Lower leg skin (tissue), 4 donors: Measurements from ENCODE around the gene B4GALT6. TPM values are rescaled to one million over a fixed set of nuclear protein-coding genes. Genes with fewer than 3 reads are reported as not detected.

Experiments
- DNase-seq, 2 donors: peaks; one replicate each; pipeline ENCODE4 v3.0.0-alpha.2; 2019; ENCODE audit warnings: low spot score in 2 of 2
- H3K4me3 ChIP-seq: fragments of 200-600 bp; sonication (generic); 2 replicates; pipeline ENCODE4 v1.5.1; 2017; ENCODE audit warnings: mild to moderate bottlenecking, low read depth; ENCODE audit not compliant: poor library complexity, severe bottlenecking
- CTCF ChIP-seq, 3 donors: fragments of 450-650 bp; IDR thresholded peaks; one replicate each; pipeline ENCODE4 v1.5.1; 2016; ENCODE audit warnings: antibody characterized with exemption in 3 of 3, mild to moderate bottlenecking in 3 of 3, moderate library complexity in 2 of 3
- POLR2A ChIP-seq, 2 donors: fragments of 450-650 bp; IDR thresholded peaks; one replicate each; pipeline ENCODE4 v1.6.1; 2016 to 2017; ENCODE audit warnings: antibody characterized with exemption in 2 of 2, mild to moderate bottlenecking in 1 of 2, moderate library complexity in 1 of 2
- WGBS, 2 donors: methylation state at CpG; one replicate each; pipeline ENCODE4 v1.1.5; 2018; 5-methylcytosine and 5-hydroxymethylcytosine counted together
- intact Hi-C: fragments of 100-400 bp; cut with DNase I; formaldehyde crosslinking; loops from one replicate; pipeline ENCODE4 v1.15.0; 2023; ENCODE audit warnings: low total_unique reads
- total RNA-seq, 4 donors: library from RNA; depleted of rRNA; stranded (reverse); fragments of >200 nt; gene quantifications; one replicate each; pipeline ENCODE4 v1.1.0, GENCODE V29; 2016

B4GALT6 gene
- total RNA-seq, 4 donors from 2014 or later = 1.3 to 2.1 (median 1.6) TPM

- 54 to 63% methylated on average over 2 of the region's 2 CpGs for WGBS, 2 donors
- H3K4me3 ChIP-seq = no peak overlapping the region
- no peak for TF ChIP-seq CTCF (IDR thresholded peaks at IDR 0.05)
- TF ChIP-seq POLR2A (IDR thresholded peaks at IDR 0.05) = no peak
- intact Hi-C loops = no loop called here
- no peak for DNase-seq
Observed at GRCh38 chr18:31591113-31591512, 93.3 kb downstream of the B4GALT6 start.

DNA sequence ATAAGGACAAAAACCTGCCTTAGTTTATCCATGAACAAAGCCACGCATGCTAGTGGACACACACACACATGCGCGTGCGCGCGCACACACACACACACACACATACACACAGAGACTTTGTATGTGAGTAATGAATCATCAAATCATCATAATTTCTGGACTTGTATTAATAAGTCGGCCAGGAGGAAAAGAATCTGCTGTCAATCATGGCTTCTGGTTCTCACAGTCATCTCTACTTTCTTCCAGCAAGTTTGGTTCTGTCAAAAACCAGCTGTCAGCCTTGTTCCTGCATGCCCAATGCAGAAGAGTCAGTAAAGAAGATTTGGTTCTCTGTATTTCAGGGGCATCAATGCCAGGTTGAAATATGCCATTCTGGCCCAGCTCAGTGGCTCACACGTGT lies 93.8 kb downstream of the B4GALT6 start:
- TF ChIP-seq CTCF (IDR thresholded peaks at IDR 0.05) (no peak), POLR2A (IDR thresholded peaks at IDR 0.05) (no peak)
- no peak overlapping the region for H3K4me3 ChIP-seq
- WGBS, 2 donors = 45 to 52% methylated on average over 8 of the region's 8 CpGs
- intact Hi-C loops = no loop called here
- no peak for DNase-seq

GRCh38 chr18:31587529-31587928 lies 96.9 kb downstream of the B4GALT6 start:
- H3K4me3 ChIP-seq = no peak overlapping the region
- TF ChIP-seq CTCF (IDR thresholded peaks at IDR 0.05) = no peak
- TF ChIP-seq POLR2A (IDR thresholded peaks at IDR 0.05) = no peak
- intact Hi-C loops = no loop called here
- no peak for DNase-seq
- 95 to 98% methylated on average over 4 of the region's 4 CpGs for WGBS, 2 donors

- TF ChIP-seq CTCF (IDR thresholded peaks at IDR 0.05) (no peak), POLR2A (IDR thresholded peaks at IDR 0.05) (no peak)
- intact Hi-C loops = no loop called here
- no peak for DNase-seq
- 91 to 93% methylated on average over 5 of the region's 5 CpGs for WGBS, 2 donors
- no peak overlapping the region for H3K4me3 ChIP-seq
Observed at GRCh38 chr18:31586616-31587015, 97.8 kb downstream of the B4GALT6 start.

GRCh38 chr18:31585991-31586390 lies 98.4 kb downstream of the B4GALT6 start:
- intact Hi-C loops = no loop called here
- 89 to 90% methylated on average over 5 of the region's 5 CpGs for WGBS, 2 donors
- TF ChIP-seq CTCF (IDR thresholded peaks at IDR 0.05) = no peak
- no peak for TF ChIP-seq POLR2A (IDR thresholded peaks at IDR 0.05)
- no peak for DNase-seq
- H3K4me3 ChIP-seq = no peak overlapping the region

- TF ChIP-seq CTCF (IDR thresholded peaks at IDR 0.05) = no peak
- TF ChIP-seq POLR2A (IDR thresholded peaks at IDR 0.05) = no peak
- H3K4me3 ChIP-seq = no peak overlapping the region
- WGBS, 2 donors = 91 to 92% methylated on average over 5 of the region's 5 CpGs
- intact Hi-C loops = no loop called here
- no peak for DNase-seq
Observed at GRCh38 chr18:31583185-31583854, 101.1 kb downstream of the B4GALT6 start.
